K562 (cell line): ENCODE data around the gene BTAF1. TPM values are rescaled to one million over a fixed set of nuclear protein-coding genes. Genes with fewer than 3 reads are reported as not detected.

Source experiments
- ATF6 ChIP-seq: sonication (generic); formaldehyde crosslinking; IDR thresholded peaks from 2 replicates; pipeline ENCODE4 v1.4.0; 2020; ENCODE audit warnings: mild to moderate bottlenecking, missing genetic modification reagents
- ELF4 ChIP-seq: fragments of 450-650 bp; formaldehyde crosslinking; IDR thresholded peaks from 2 replicates; pipeline ENCODE4 v1.4.0; 2022; ENCODE audit warnings: missing genetic modification characterization
- ELK3 ChIP-seq: fragments of 450-650 bp; formaldehyde crosslinking; IDR thresholded peaks from 2 replicates; pipeline ENCODE4 v1.4.0; 2020; ENCODE audit warnings: mild to moderate bottlenecking
- IFI16 ChIP-seq: fragments of 250-450 bp; sonication (Bioruptor Pico); IDR thresholded peaks from 2 replicates; pipeline ENCODE4 v2.1.2; 2022; ENCODE audit warnings: mild to moderate bottlenecking, inconsistent platforms
- MCM5 ChIP-seq: fragments of 450-650 bp; IDR thresholded peaks from 2 replicates; pipeline ENCODE4 v1.6.1; 2016; ENCODE audit warnings: low read depth
- NCOA6 ChIP-seq: fragments of 450-650 bp; IDR thresholded peaks from 2 replicates; pipeline ENCODE4 v1.6.1; 2017; ENCODE audit warnings: mild to moderate bottlenecking
- PHB ChIP-seq: fragments of 250-450 bp; sonication (Bioruptor Pico); IDR thresholded peaks from 2 replicates; pipeline ENCODE4 v1.5.0; 2021
- PHF20 ChIP-seq: fragments of 450-650 bp; IDR thresholded peaks from 2 replicates; pipeline ENCODE4 v1.6.1; 2018; ENCODE audit not compliant: partially characterized antibody
- RBBP5 ChIP-seq: fragments of 200-600 bp; sonication (generic); IDR thresholded peaks from 2 replicates; pipeline ENCODE4 v1.6.1; 2012; ENCODE audit warnings: borderline replicate concordance, mild to moderate bottlenecking, low read length, control low read depth, inconsistent platforms; ENCODE audit not compliant: insufficient read depth, poor library complexity, severe bottlenecking
- SFPQ ChIP-seq: fragments of 200-400 bp; formaldehyde crosslinking; IDR thresholded peaks from 2 replicates; pipeline ENCODE4 v1.6.1; 2017; ENCODE audit warnings: mild to moderate bottlenecking, low read depth, low read length, moderate library complexity
- SIN3A ChIP-seq, 2 experiments: fragments of 150-350 bp in 1 of 2; IDR thresholded peaks; 2 replicates each; pipeline ENCODE4 v1.6.1; 2011 to 2016; ENCODE audit warnings: borderline replicate concordance in 2 of 2, low read depth in 2 of 2, low read length in 2 of 2, mild to moderate bottlenecking in 2 of 2, moderate library complexity in 2 of 2; ENCODE audit not compliant: control insufficient read depth in 1 of 2
- TAF15 ChIP-seq: fragments of 200-400 bp; formaldehyde crosslinking; IDR thresholded peaks from 2 replicates; pipeline ENCODE4 v1.6.1; 2017; ENCODE audit warnings: mild to moderate bottlenecking, low read depth, low read length, moderate library complexity
- TCF7L2 ChIP-seq: fragments of 150-350 bp; IDR thresholded peaks from 2 replicates; pipeline ENCODE4 v1.6.1; 2016; ENCODE audit warnings: low read depth, mild to moderate bottlenecking, low read length, moderate library complexity
- UBTF ChIP-seq, 2 experiments: IDR thresholded peaks; 2 replicates each; pipeline ENCODE4 v1.6.1; 2012; ENCODE audit warnings: improper control_type of control experiment in 2 of 2, low read depth in 2 of 2, low read length in 2 of 2, borderline replicate concordance in 1 of 2
- ZNF133 ChIP-seq: fragments of 250-450 bp; sonication (Bioruptor Pico); IDR thresholded peaks from 2 replicates; pipeline ENCODE4 v1.4.0; 2020; ENCODE audit warnings: mild to moderate bottlenecking
- ZNF224 ChIP-seq: sonication (generic); formaldehyde crosslinking; IDR thresholded peaks from 2 replicates; pipeline ENCODE4 v1.8.0; 2022; ENCODE audit warnings: mild to moderate bottlenecking, missing genetic modification reagents
- ZNF507 ChIP-seq: conservative IDR thresholded peaks from 2 replicates; pipeline ENCODE4 v1.6.1; 2017; ENCODE audit warnings: missing genetic modification characterization, missing compliant biosample characterization
- polyA plus RNA-seq, 8 experiments: library from polyadenylated mRNA; depleted of rRNA in 4 of 8; stranded (reverse) in 5 of 8; unstranded in 3 of 8; fragments of >200 nt; fragmentation: Nextera tagmentation in 2 of 8; fragmentation: Illumina TruSeq in 1 of 8; extraction: Ambion mirVana in 2 of 8; extraction: Trizol in 1 of 8; gene quantifications; 2 replicates each; pipeline versions ENCODE4 v1.2.1 to v1.2.3, GENCODE V29; 2011 to 2014; ENCODE audit warnings: inconsistent platforms in 1 of 8, missing spikeins in 1 of 8
- total RNA-seq, 7 experiments: library from RNA; depleted of rRNA in 6 of 7; stranded (reverse); fragments of >200 nt in 6 of 7; fragmentation: Illumina TruSeq in 2 of 7; extraction: Trizol in 2 of 7; gene quantifications; 2 replicates each; pipeline versions ENCODE4 v1.2.1 to v1.2.3, GENCODE V29; 2011 to 2021; ENCODE audit warnings: low replicate concordance in 1 of 7

Gene BTAF1
- total and polyA plus RNA-seq, 9 of the 15 experiments (the other 6 are each of a cell fraction or from before 2014, with no cell fraction given): 6.6 to 70.7 (median 30.5) TPM

GRCh38 chr10:91908337-91909116 is 15.0 kb upstream of the BTAF1 start (continued):
- TF ChIP-seq UBTF (IDR thresholded peaks at IDR 0.05; ENCODE audit: borderline replicate concordance in 1 of 2, low read depth in 2 of 2, low read length in 2 of 2): peak; percentile 95 to 99; a peak in 3 of 4 replicates
- no peak for TF ChIP-seq PHB (CRISPR knock-in tag)
- TF ChIP-seq ZNF133 (CRISPR knock-in tag): no peak
- TF ChIP-seq TAF15: no peak
- no peak for TF ChIP-seq SIN3A (IDR thresholded peaks at IDR 0.05; ENCODE audit: borderline replicate concordance in 2 of 2, control insufficient read depth in 1 of 2, low read depth in 2 of 2, low read length in 2 of 2)
- no peak for TF ChIP-seq ELK3 (CRISPR knock-in tag)
- no peak for TF ChIP-seq ELF4 (CRISPR knock-in tag)
- TF ChIP-seq RBBP5: peak; percentile 81
- TF ChIP-seq NCOA6: peak; percentile 26
- TF ChIP-seq IFI16 (CRISPR knock-in tag): no peak
- no peak for TF ChIP-seq TCF7L2
- TF ChIP-seq ATF6 (CRISPR knock-in tag): peak; percentile 90; the same call in 1 of the 2 replicates
- TF ChIP-seq ZNF507 (tag): no peak
- no peak for TF ChIP-seq SFPQ
- TF ChIP-seq PHF20: peak; percentile 45
- no peak for TF ChIP-seq ZNF224 (CRISPR knock-in tag)
- no peak for TF ChIP-seq MCM5
